GM19193 (cell line): Measurements from ENCODE around the gene MTHFD1L.

Source experiments
- POLR2A ChIP-seq: IDR thresholded peaks from 4 replicates; pipeline ENCODE4 v1.6.1; 2011; ENCODE audit not compliant: insufficient read depth, insufficient read length; ENCODE audit errors: extremely low read depth

MTHFD1L gene

DNA sequence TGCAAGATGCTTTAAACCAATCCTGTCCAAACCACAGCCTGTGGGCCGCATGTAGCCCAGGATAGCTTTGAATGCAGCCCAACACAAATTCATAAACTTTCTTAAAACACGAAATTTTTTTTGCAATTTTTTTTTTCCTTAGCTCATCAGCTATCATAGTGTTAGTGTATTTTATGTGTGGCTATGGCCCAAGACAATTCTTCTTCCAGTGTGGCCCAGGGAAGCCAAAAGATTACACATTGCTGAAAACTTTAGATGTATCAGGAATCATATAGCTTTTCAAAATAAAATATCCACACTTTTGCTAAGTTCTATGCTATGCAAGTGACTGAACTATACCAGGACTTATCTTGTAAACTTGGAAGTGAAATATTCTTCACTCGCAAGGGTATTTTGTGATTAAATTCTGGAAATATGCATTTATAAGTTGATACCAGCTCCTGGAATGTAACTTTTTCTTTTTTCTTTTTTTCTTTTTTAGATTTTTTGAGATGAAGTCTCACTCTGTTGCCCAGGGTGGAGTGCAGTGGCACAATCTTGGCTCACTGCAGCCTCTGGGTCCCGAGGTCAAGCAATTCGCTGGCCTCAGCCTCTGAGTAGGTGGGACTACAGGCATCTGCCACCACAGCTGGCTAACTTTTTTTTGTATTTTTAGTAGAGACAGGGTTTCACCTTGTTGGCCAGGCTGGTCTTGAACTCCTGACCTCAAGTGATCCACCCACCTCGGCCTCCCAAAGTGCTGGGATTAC lies 49.8 kb downstream of the MTHFD1L start:
- TF ChIP-seq POLR2A = no peak

DNA sequence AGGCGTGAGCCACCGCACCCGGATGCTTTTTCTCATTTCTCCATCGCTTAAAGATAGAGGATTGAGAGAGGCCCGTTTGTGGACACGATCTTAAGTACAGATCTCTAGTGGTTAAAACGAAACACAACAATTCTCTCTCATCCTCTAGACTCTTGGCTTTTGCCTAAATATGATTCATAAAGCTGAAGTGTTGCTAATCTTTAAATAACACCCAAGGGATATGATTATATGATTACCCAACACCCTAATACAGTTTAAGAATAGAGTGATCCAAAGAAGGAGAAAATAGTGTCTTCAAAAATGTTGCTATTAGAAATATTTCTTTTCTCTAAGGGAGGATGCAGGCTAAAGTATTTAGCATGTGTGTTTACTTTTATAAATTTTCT lies 50.4 kb downstream of the MTHFD1L start:
- no peak for TF ChIP-seq POLR2A

DNA sequence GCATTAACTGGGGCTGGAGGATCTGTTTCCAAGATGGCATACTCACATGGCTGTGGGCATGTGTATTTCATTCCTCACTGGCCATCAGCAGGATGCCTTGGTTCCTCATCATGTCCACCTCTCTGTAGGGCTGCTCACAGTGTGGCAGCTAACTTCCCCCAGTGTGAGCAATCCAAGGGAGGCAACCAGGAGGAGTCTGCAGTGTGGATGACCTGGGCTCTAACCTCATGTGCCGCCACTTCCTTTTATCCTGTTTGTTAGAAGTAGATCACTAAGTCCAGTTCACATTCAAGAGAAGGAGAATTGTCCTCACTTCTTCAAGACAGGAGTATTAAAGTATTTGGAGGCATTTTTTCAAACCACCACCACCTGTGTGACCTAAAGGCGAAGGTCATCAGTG lies 54.4 kb downstream of the MTHFD1L start:
- TF ChIP-seq POLR2A = no peak

DNA sequence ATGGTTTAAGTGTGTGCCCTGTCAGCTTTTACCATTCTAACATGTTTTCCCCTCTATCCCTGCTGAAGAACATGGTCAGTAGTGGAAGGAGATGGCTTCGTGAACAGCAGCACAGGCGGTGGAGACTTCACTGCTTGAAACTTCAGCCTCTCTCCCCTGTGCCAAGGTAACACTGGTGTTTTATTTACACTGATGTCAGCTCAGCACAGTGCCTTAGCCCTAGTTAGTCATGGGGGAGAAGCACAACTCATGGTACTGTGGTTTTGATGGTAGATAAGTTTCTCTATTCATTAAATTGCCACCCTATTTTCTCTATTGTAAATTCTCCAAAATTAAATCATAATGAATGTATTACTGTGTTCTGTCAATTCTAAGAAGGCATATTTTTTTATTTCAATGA lies 56.6 kb downstream of the MTHFD1L start:
- TF ChIP-seq POLR2A = no peak

DNA sequence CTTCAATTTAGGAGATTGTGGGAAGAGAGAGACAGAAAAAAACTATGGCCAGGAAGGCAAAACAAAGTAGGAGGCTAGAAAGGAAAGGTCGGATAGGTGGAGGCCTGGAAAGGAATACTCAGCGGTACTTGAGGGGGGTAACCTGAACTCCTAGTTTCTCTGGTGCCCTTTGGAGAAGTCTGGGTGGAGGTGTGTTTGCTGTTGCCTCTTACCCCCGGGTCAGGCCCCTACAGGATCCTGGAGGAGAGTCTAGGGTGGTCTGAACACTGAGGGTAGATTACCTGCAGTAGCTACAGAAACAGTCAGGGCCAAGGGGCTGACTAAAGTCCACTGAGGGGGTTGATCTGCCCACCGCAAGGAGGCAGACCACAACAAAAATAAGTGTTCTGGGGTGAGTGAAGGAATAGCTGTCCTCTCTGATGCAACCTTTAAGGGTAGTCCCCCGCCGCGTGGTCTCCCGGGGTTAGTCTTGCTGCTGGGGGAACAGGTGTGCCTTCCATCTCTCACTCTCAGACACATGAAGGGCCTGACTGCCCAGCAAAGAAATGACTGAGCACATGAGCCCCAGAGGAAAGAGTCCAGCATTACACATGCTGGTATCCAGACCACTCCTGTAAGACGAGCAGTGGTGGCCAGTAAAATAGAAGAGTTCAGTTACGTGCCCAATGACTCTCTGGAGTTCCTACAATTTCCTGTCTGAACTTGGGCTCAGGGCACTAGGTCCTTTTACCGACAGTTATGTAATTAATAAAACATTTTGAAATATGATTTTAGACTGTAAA lies 59.5 kb downstream of the MTHFD1L start:
- no peak for TF ChIP-seq POLR2A

DNA sequence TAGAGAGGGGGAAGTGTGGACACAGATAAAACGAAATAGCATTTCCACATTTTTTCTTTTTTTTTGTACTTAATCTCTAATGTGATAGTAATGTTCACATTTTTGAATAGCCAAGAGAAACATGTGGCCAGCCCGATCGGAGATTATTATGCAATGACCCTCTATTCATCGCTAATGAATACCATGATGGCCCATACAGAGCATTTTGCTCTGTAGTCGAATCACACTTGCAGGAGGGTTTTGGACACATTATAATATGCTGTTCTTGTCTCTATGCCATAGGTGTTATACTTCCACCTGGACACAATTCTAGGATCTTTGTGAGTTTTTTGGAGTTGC lies 60.1 kb downstream of the MTHFD1L start:
- no peak for TF ChIP-seq POLR2A

DNA sequence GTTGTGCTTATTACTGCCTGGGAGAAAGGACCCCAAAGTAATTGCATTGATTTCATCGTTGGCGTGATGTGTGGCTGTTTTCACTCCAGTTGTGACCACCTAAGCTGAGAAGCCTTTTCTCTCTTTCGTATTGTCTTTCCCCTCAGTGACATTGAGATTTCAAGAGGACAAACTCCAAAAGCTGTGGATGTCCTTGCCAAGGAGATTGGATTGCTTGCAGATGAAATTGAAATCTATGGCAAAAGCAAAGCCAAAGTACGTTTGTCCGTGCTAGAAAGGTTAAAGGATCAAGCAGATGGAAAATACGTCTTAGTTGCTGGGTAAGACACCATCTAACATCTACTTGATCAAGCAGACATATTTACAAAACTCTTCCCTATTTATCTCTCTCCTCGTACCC lies 60.5 kb downstream of the MTHFD1L start:
- no peak for TF ChIP-seq POLR2A

DNA sequence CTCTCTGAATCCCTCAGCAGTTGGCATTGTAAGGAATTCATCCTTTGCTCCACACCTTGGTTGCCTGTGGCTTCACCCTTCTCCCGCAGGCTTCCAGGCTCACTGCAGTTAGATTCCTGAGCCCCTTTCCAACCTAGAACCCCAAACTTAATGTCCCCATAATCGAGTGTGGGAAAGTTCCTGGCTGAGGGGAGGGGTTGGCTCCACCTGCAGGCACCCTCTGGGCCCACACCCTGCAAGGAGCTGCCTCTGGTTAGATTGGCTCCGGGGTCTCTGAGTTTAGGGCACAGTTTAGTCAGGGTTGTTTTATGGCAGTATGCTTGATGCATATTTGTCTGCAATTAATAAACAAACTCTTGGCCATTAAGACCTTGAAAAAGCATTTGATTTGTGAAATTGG lies 63.4 kb downstream of the MTHFD1L start:
- TF ChIP-seq POLR2A = no peak

DNA sequence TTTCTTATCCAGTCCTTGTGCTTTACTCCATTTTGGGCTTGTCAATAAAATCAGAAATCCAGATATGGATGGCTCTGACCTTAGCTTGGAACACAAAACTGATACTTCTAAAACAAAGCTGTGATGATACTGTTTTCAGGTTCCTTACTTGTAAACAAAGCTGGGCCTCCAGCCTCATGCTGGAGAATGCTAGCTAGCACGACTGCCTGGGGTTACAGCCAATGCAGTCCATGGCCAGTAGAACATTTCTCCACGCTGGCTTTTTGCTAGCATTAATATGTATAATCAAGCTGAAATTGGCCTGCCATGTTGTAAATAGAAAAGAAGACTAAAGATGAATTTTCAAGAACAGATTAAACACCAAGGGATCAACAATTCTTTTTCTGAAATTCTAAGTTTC lies 63.9 kb downstream of the MTHFD1L start:
- TF ChIP-seq POLR2A = no peak

DNA sequence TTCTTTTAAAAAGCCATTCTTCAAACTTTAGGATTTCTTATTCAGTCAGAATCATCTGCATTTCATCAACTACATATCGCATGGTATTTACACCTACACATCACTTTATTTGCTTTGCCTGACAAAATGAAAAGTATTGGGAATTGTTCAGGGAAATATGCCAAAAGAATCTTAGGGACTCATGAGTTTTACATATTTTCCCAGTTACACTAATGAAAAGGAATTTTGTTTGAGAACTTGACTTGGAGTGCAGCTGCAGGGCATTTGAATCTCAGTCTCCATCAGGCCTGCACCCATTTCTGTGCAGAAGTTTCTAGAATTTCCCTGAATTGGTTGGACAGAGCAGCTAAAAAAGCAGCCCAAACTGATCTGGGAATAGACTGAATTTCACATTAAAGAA lies 65.3 kb downstream of the MTHFD1L start:
- TF ChIP-seq POLR2A = no peak

DNA sequence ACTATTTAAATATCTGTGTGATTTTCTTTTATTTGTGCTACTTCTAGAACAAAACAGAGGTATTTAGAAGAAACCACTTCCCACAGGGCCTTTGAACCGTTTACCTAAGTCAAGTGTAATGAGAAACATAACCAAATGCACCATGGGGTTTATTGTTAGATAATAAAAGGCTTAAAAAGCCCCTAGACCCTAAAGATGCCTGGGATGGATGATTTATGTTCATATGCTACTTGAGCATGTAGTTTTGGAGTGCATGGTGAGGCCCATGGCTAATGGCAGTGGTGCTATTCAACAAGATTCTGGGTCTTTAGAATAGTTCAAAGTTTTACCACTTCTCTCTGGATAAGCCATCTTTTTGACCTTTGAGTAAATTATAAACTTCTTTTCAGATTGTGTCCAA lies 65.9 kb downstream of the MTHFD1L start:
- no peak for TF ChIP-seq POLR2A

DNA sequence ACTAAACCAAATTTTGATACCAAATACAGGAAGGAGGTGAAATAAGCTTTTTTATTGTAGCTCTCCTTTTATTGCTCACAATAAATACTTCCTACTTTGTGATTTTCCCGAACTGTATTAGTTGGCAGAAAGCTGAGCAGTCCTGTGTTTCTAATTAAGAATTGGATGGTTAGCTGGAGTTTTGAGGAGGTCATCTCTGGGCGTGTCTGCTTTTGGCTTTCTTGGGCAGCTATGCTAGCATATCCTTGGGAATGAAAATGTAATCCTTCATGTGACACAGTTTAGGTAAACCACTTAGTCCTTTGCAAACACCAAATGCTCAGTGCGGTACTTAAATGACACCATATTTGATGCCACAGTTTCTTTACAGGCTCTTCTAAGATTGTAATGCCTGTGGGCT lies 67.5 kb downstream of the MTHFD1L start:
- TF ChIP-seq POLR2A = no peak

DNA sequence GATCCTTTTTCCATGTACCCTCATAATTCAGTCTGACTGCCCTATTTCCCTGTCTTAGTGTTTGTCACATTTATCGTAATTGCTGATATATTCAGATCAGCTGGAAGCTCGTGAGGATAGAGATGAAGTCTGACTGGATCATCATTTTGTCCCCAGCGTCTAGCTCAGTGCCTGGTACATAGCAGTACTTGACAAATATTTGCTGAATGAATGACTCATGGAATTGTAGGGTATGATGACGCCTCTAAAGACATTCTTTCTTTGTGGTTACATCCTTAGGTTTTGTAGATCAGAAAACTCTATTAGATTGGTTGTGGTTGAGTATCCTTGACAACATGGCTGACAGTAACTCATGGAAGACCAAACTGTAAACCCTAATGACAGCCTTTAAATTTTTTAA lies 68.9 kb downstream of the MTHFD1L start:
- no peak for TF ChIP-seq POLR2A

DNA sequence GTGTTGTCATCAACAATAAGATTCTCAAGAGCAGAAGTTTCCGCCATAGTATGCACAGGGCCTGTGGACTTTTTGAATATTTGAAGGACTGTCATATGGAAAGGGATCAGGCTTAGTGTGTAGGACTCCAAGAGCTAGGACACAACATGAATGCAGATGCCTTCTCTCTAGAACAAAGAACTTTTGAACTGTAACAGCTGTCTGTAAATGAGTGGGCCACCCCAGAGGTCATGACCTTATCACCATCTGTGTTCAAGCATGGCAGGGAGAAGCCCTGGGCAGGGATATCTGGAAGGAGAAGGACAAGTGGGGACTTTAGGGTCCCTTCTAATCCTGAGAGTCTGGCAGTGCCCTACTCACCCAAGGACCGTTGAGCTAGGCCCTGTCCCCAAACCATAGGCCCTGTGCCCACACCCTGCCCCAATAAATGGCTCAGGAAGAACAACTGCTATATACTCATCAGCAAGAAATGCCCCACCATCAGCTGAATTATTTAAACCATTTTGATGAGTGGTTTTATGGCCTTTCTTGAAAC lies 70.6 kb downstream of the MTHFD1L start:
- TF ChIP-seq POLR2A = no peak

DNA sequence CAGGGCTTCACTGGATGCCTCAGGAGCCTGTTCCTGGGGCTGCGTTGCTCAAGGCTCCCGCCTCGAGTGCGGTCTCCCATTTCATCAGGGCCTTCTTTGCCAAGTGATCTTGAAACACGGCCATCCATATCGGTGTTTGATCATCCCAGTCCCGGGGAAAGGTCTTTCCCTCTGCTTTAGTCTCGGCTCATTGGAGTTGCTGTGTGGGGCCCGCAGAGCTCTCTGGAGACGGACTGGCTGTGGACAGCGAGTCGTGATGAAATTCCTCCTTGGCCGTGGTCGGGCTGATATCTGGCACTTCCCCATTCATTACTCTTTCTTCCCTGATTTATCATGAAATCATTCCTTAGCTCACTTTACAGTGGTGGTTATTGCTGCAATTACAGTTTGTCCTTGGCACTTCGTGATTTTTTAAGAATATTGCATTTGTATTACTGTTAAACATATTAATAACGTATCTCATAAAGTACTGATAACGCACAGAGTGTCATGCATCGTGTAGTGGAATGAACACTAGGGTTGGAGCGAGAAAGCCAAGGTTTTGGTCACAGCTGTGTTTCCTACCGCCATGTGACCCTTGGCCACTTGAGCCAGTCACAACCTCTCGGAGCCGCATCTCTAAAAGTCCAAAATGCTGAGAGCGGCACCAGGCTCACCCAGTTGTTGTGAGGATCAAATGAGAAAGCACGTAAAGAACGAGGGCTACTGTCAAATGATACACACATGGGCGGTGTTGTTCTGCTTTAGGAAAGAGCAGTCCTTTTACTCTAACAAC lies 71.8 kb downstream of the MTHFD1L start:
- TF ChIP-seq POLR2A = no peak
